ENCODE measurements around the gene TAS2R41.
A peak's percentile ranks its signal among the peaks of the same experiment; 100 is the strongest.

Gene TAS2R41

GRCh38 chr7:143487566-143487965, 9.9 kb downstream of the TAS2R41 start:
- Histone ChIP-seq H3K4me3 (ENCODE audit: low read depth, low read length) (no peak overlapping the region), H3K27ac (no peak overlapping the region), H3K36me3 (no peaks in the 10 kb centered on the region), H3K27me3 (ENCODE audit: insufficient read depth, low read depth, severe bottlenecking) (no peaks in the 10 kb centered on the region), H3K9me3 (ENCODE audit: severe bottlenecking) (no peaks in the 10 kb centered on the region)
- DNase-seq = no peak
- TF ChIP-seq CTCF (IDR thresholded peaks at IDR 0.05; ENCODE audit: low read depth, low read length) = no peak

- TF ChIP-seq CTCF (IDR thresholded peaks at IDR 0.05; ENCODE audit: low read depth, low read length) = peak; percentile 80
- Histone ChIP-seq H3K4me3 (ENCODE audit: low read depth, low read length) (no peak overlapping the region), H3K27me3 (ENCODE audit: insufficient read depth, low read depth, severe bottlenecking) (no peaks in the 10 kb centered on the region), H3K9me3 (ENCODE audit: severe bottlenecking) (peaks cover 3% of the 10 kb centered on the region), H3K36me3 (no peaks in the 10 kb centered on the region), H3K27ac (no peak overlapping the region)
- peak; percentile 57 for DNase-seq
Observed at GRCh38 chr7:143490717-143491306, 13.1 kb downstream of the TAS2R41 start.

GRCh38 chr7:143492043-143492471, 14.4 kb downstream of the TAS2R41 start:
- Histone ChIP-seq H3K4me3 (ENCODE audit: low read depth, low read length) (no peak overlapping the region), H3K36me3 (no peaks in the 10 kb centered on the region), H3K27me3 (ENCODE audit: insufficient read depth, low read depth, severe bottlenecking) (no peaks in the 10 kb centered on the region), H3K9me3 (ENCODE audit: severe bottlenecking) (peaks cover 3% of the 10 kb centered on the region), H3K27ac (no peak overlapping the region; the same call in 1 of the 2 replicates)
- no peak for DNase-seq
- TF ChIP-seq CTCF (IDR thresholded peaks at IDR 0.05; ENCODE audit: low read depth, low read length) = no peak

GRCh38 chr7:143492799-143493739, 15.4 kb downstream of the TAS2R41 start:
- H3K27me3 ChIP-seq (ENCODE audit: insufficient read depth, low read depth, severe bottlenecking) = no peaks in the 10 kb centered on the region
- no peak for TF ChIP-seq CTCF (IDR thresholded peaks at IDR 0.05; ENCODE audit: low read depth, low read length)
- peaks cover 3% of the 10 kb centered on the region for H3K9me3 ChIP-seq (ENCODE audit: severe bottlenecking)
- H3K36me3 ChIP-seq = no peaks in the 10 kb centered on the region
- H3K27ac ChIP-seq = no peak overlapping the region; the same call in 1 of the 2 replicates
- no peak overlapping the region for H3K4me3 ChIP-seq (ENCODE audit: low read depth, low read length)
- DNase-seq = no peak

- Histone ChIP-seq H3K4me3 (ENCODE audit: low read depth, low read length) (no peak overlapping the region), H3K9me3 (ENCODE audit: severe bottlenecking) (peaks cover 3% of the 10 kb centered on the region), H3K27me3 (ENCODE audit: insufficient read depth, low read depth, severe bottlenecking) (no peaks in the 10 kb centered on the region), H3K36me3 (no peaks in the 10 kb centered on the region), H3K27ac (no peak overlapping the region)
- DNase-seq = no peak
- no peak for TF ChIP-seq CTCF (IDR thresholded peaks at IDR 0.05; ENCODE audit: low read depth, low read length)
Observed at GRCh38 chr7:143493751-143494150, 16.1 kb downstream of the TAS2R41 start.

Data from WERI-Rb-1 (cell line).